Esophagus muscularis mucosa (tissue), 4 donors: ENCODE results near the gene HSD17B7. TPM values are rescaled to one million over a fixed set of nuclear protein-coding genes. Genes with fewer than 3 reads are reported as not detected.
"Not testable (repeated sequence)": the region's sequence is repeated elsewhere in the genome, so short reads cannot be mapped to it uniquely, and the experiment has no call there.

Source experiments
- DNase-seq: peaks from one replicate; pipeline ENCODE4 v3.0.0-alpha.2; 2017; ENCODE audit errors: extremely low spot score
- H3K27ac ChIP-seq, 4 donors: fragments of 200-600 bp; sonication (generic); replicated peaks in 1 of 4; 1 replicate in 3 of 4; 2 replicates in 1 of 4; pipeline ENCODE4 v1.5.1; 2016 to 2019; ENCODE audit warnings: mild to moderate bottlenecking in 1 of 4
- H3K27me3 ChIP-seq, 4 donors: fragments of 200-600 bp; sonication (generic); one replicate each; pipeline versions ENCODE4 v1.5.1 to v1.6.0; 2016 to 2019
- H3K36me3 ChIP-seq, 4 donors: fragments of 200-600 bp; sonication (generic); one replicate each; pipeline ENCODE4 v1.5.1; 2016 to 2019
- H3K4me1 ChIP-seq, 4 donors: fragments of 200-600 bp; sonication (generic); one replicate each; pipeline ENCODE4 v1.5.1; 2016 to 2019
- H3K4me3 ChIP-seq, 4 donors: fragments of 200-600 bp; sonication (generic); 1 replicate in 2 of 4; 2 replicates in 2 of 4; pipeline ENCODE4 v1.5.1; 2016 to 2019; ENCODE audit warnings: mild to moderate bottlenecking in 4 of 4, moderate library complexity in 1 of 4
- H3K9me3 ChIP-seq, 4 donors: fragments of 200-600 bp; sonication (generic); 1 replicate in 3 of 4; 2 replicates in 1 of 4; pipeline ENCODE4 v1.5.1; 2016 to 2019
- CTCF ChIP-seq, 3 experiments: fragments of 200-600 bp in 2 of 3; fragments of 450-650 bp in 1 of 3; sonication (generic) in 2 of 3; IDR thresholded peaks; one replicate each; pipeline ENCODE4 v1.5.1; 2017 to 2019; ENCODE audit warnings: antibody characterized with exemption in 3 of 3, mild to moderate bottlenecking in 2 of 3, moderate library complexity in 1 of 3
- EP300 ChIP-seq: sonication (generic); formaldehyde crosslinking; IDR thresholded peaks from one replicate; pipeline ENCODE4 v1.6.1; 2017; ENCODE audit warnings: antibody characterized with exemption
- POLR2A ChIP-seq: fragments of 450-650 bp; IDR thresholded peaks from one replicate; pipeline ENCODE4 v1.6.1; 2017; ENCODE audit warnings: antibody characterized with exemption, moderate library complexity, mild to moderate bottlenecking, low read depth
- POLR2AphosphoS5 ChIP-seq, 2 donors: sonication (generic); formaldehyde crosslinking; IDR thresholded peaks; one replicate each; pipeline ENCODE4 v1.6.1; 2017; ENCODE audit warnings: antibody characterized with exemption in 2 of 2
- WGBS: methylation state at CpG from one replicate; pipeline ENCODE4 v1.1.5; 2018; 5-methylcytosine and 5-hydroxymethylcytosine counted together
- intact Hi-C: fragments of 100-400 bp; cut with DNase I; formaldehyde crosslinking; loops from one replicate; pipeline ENCODE4 v1.15.1; 2023
- total RNA-seq, 4 donors: library from RNA; depleted of rRNA; stranded (reverse); fragments of >200 nt; gene quantifications; one replicate each; pipeline versions ENCODE4 v1.1.0 to v1.2.1, GENCODE V29; 2016

The HSD17B7 gene, protein sequence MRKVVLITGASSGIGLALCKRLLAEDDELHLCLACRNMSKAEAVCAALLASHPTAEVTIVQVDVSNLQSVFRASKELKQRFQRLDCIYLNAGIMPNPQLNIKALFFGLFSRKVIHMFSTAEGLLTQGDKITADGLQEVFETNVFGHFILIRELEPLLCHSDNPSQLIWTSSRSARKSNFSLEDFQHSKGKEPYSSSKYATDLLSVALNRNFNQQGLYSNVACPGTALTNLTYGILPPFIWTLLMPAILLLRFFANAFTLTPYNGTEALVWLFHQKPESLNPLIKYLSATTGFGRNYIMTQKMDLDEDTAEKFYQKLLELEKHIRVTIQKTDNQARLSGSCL
- 1 to 10 TPM; 5.4 to 9.3 (median 6.2) TPM for total RNA-seq

DNA sequence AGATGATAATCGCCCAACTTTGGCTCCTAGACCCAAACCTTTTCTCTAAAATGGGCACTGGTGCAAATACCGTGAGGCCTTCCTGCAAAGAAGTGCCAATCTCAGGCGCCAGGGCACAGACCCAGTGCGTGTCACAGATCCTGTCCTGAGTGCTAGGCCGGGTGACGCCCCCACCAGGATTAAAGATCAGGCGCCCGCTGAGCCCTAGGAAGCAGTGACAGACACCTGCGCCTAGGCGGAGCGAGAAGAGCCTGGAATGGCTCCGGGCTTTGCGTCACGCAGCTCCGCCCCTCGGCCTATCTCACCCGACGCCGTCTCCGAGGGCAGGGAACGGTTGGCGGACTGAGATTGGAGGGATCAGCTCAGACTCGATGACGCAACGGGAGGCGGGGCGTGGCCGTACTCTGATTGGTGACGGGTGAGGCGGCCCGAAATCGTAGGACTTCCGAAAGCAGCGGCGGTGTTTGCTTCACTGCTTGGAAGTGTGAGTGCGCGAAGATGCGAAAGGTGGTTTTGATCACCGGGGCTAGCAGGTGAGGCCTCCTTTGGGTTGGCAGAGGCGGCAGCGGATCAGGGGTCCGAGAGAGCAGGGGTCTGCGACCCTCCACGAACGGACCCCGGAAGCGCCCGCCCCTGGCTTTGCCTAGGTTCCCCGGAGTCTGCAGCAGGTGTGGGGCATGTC, at the start of gene HSD17B7:
HSD17B7 (plus strand) TSS at position 400 of the 682 bp plus-strand sequence; CDS start at position 499, 99 bp downstream.
- WGBS = 0% methylated on average over 7 of the region's 49 CpGs
- peak within 1 kb of the TSS; percentile 88 to 90 (median 90) for H3K27ac ChIP-seq
- intact Hi-C loops, H3K9me3 ChIP-seq, DNase-seq, H3K4me1 ChIP-seq, H3K27me3 ChIP-seq: not testable (repeated sequence)
- H3K36me3 ChIP-seq = peaks cover 0 to 12% (median 6%) of the 10 kb centered on the region in 4 donors
- peak in 1 of 3 experiments; percentile 7 for TF ChIP-seq CTCF (IDR thresholded peaks at IDR 0.05)
- TF ChIP-seq POLR2AphosphoS5 (IDR thresholded peaks at IDR 0.05) = peak; percentile 79 to 83
- peak within 1 kb of the TSS; percentile 47 to 64 (median 55) for H3K4me3 ChIP-seq

GRCh38 chr1:162740755-162741154, 49.7 kb upstream of the HSD17B7 start:
- no peak overlapping the region for H3K4me3 ChIP-seq
- WGBS = 82% methylated on average over 4 of the region's 4 CpGs
- H3K27ac ChIP-seq = no peak overlapping the region
- no peak for TF ChIP-seq EP300
- no peak for TF ChIP-seq POLR2A
- TF ChIP-seq CTCF (IDR thresholded peaks at IDR 0.05) = no peak
- no peak for TF ChIP-seq POLR2AphosphoS5 (IDR thresholded peaks at IDR 0.05)
- peaks cover 0 to 13% (median 9%) of the 10 kb centered on the region in 4 donors for H3K4me1 ChIP-seq
- DNase-seq = no peak
- intact Hi-C loops = no loop called here
- peaks cover 0 to 12% (median 5%) of the 10 kb centered on the region in 4 donors for H3K36me3 ChIP-seq
- no peaks in the 10 kb centered on the region for H3K27me3 ChIP-seq
- no peaks in the 10 kb centered on the region for H3K9me3 ChIP-seq

GRCh38 chr1:162741574-162741973, 48.9 kb upstream of the HSD17B7 start:
- Histone ChIP-seq H3K27ac (no peak overlapping the region), H3K4me3 (no peak overlapping the region), H3K36me3 (peaks cover 0 to 20% (median 9%) of the 10 kb centered on the region in 4 donors), H3K27me3 (no peaks in the 10 kb centered on the region), H3K9me3 (no peaks in the 10 kb centered on the region), H3K4me1 (peaks cover 0 to 6% (median 1%) of the 10 kb centered on the region in 4 donors)
- intact Hi-C loops = no loop called here
- no peak for DNase-seq
- WGBS = 91% methylated on average over 2 of the region's 2 CpGs
- TF ChIP-seq POLR2A (no peak), POLR2AphosphoS5 (IDR thresholded peaks at IDR 0.05) (no peak), CTCF (IDR thresholded peaks at IDR 0.05) (no peak), EP300 (no peak)

GRCh38 chr1:162746264-162746942, 44.1 kb upstream of the HSD17B7 start:
- WGBS = 94% methylated on average over 9 of the region's 14 CpGs
- H3K4me1 ChIP-seq, H3K27me3 ChIP-seq, H3K4me3 ChIP-seq, DNase-seq, H3K27ac ChIP-seq, H3K9me3 ChIP-seq, intact Hi-C loops: not testable (repeated sequence)
- peaks cover 0 to 19% (median 8%) of the 10 kb centered on the region in 4 donors for H3K36me3 ChIP-seq
